ENCODE measurements around the gene CHD2.

DNA sequence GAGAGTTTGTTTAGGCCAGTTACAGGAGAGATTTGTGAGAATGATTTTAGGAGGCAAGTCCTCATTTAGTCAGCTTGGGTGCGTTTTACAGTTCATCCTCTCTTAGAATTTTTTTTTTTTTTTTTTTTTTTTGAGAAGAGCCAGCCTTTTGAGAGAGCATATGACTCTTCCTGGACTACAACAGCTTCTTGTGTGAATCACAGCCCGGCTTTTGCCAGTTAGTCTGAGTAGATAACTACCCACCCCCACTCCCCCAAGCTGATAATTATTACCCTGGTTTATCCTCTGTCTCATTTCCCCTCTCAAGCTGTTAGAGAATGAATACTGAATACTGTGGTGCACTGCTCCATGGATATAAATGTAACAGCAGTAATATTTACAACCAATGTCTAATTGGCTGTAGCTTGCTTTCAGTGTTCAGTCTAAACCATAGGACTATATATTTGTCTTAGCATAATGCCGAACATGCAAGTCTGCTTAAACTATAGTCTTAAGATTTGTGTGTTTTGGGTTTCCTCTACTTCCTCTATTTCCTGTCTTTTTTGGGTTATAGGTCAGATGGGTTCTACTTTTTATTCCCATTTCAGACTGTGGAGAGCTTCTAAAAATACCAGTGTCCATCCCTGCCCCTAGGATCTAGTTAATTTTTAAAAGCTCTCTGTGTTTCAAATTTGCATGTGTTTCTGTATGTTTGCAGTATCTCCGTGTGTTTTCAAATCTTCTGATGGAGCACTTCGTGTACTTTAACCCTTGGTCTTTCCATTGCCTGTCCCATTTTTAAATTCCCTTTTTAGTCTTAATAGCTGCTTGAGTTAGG lies 8.0 kb downstream of the CHD2 start:
- TF ChIP-seq ATF3 (IDR thresholded peaks at IDR 0.05) (no peak), REST (IDR thresholded peaks at IDR 0.05) (peak; percentile 86), GABPA (IDR thresholded peaks at IDR 0.05 in 1 of 2, conservative IDR thresholded peaks at IDR 0.05 in 1 of 2) (peak in 1 of 2 donors; percentile 57), SP1 (IDR thresholded peaks at IDR 0.05) (peak; percentile 88)
- TF ChIP-seq, protein P1, sequence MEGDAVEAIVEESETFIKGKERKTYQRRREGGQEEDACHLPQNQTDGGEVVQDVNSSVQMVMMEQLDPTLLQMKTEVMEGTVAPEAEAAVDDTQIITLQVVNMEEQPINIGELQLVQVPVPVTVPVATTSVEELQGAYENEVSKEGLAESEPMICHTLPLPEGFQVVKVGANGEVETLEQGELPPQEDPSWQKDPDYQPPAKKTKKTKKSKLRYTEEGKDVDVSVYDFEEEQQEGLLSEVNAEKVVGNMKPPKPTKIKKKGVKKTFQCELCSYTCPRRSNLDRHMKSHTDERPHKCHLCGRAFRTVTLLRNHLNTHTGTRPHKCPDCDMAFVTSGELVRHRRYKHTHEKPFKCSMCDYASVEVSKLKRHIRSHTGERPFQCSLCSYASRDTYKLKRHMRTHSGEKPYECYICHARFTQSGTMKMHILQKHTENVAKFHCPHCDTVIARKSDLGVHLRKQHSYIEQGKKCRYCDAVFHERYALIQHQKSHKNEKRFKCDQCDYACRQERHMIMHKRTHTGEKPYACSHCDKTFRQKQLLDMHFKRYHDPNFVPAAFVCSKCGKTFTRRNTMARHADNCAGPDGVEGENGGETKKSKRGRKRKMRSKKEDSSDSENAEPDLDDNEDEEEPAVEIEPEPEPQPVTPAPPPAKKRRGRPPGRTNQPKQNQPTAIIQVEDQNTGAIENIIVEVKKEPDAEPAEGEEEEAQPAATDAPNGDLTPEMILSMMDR (IDR thresholded peaks at IDR 0.05; ENCODE audit: low read depth, low read length, missing input control), result no peak
